Measurements from ENCODE around the gene CSHL1.

The CSHL1 gene

GRCh38 chr17:63930951-63931575, 20.0 kb upstream of the CSHL1 start:
- Histone ChIP-seq H3K9me3 (ENCODE audit: severe bottlenecking) (no peaks in the 10 kb centered on the region), H3K4me3 (ENCODE audit: low read depth, low read length) (no peak overlapping the region), H3K27ac (no peak overlapping the region), H3K27me3 (ENCODE audit: insufficient read depth, low read depth, severe bottlenecking) (no peaks in the 10 kb centered on the region), H3K36me3 (no peaks in the 10 kb centered on the region)
- no peak for TF ChIP-seq CTCF (IDR thresholded peaks at IDR 0.05; ENCODE audit: low read depth, low read length)
- no peak for DNase-seq

- no peak overlapping the region for H3K4me3 ChIP-seq (ENCODE audit: low read depth, low read length)
- no peak for TF ChIP-seq CTCF (IDR thresholded peaks at IDR 0.05; ENCODE audit: low read depth, low read length)
- H3K27ac ChIP-seq, result no peak overlapping the region
- H3K27me3 ChIP-seq (ENCODE audit: insufficient read depth, low read depth, severe bottlenecking), result no peaks in the 10 kb centered on the region
- H3K9me3 ChIP-seq (ENCODE audit: severe bottlenecking), result no peaks in the 10 kb centered on the region
- DNase-seq, result no peak
- H3K36me3 ChIP-seq, result no peaks in the 10 kb centered on the region
These were observed 19.1 kb upstream of the CSHL1 start for GRCh38 chr17:63929860-63930766.

GRCh38 chr17:63928966-63929695, 18.1 kb upstream of the CSHL1 start:
- no peak for TF ChIP-seq CTCF (IDR thresholded peaks at IDR 0.05; ENCODE audit: low read depth, low read length)
- Histone ChIP-seq H3K27me3 (ENCODE audit: insufficient read depth, low read depth, severe bottlenecking) (no peaks in the 10 kb centered on the region), H3K4me3 (ENCODE audit: low read depth, low read length) (no peak overlapping the region), H3K36me3 (no peaks in the 10 kb centered on the region), H3K27ac (no peak overlapping the region), H3K9me3 (ENCODE audit: severe bottlenecking) (no peaks in the 10 kb centered on the region)
- no peak for DNase-seq

- H3K27ac ChIP-seq, result no peak overlapping the region
- H3K36me3 ChIP-seq, result no peaks in the 10 kb centered on the region
- no peaks in the 10 kb centered on the region for H3K27me3 ChIP-seq (ENCODE audit: insufficient read depth, low read depth, severe bottlenecking)
- H3K4me3 ChIP-seq (ENCODE audit: low read depth, low read length), result no peak overlapping the region
- no peaks in the 10 kb centered on the region for H3K9me3 ChIP-seq (ENCODE audit: severe bottlenecking)
- DNase-seq, result no peak
- no peak for TF ChIP-seq CTCF (IDR thresholded peaks at IDR 0.05; ENCODE audit: low read depth, low read length)
These were observed 17.2 kb upstream of the CSHL1 start for GRCh38 chr17:63928172-63928666.

GRCh38 chr17:63927464-63928171, 16.6 kb upstream of the CSHL1 start:
- H3K4me3 ChIP-seq (ENCODE audit: low read depth, low read length), result no peak overlapping the region
- H3K9me3 ChIP-seq (ENCODE audit: severe bottlenecking), result no peaks in the 10 kb centered on the region
- DNase-seq, result no peak
- no peak for TF ChIP-seq CTCF (IDR thresholded peaks at IDR 0.05; ENCODE audit: low read depth, low read length)
- H3K27ac ChIP-seq, result no peak overlapping the region
- no peaks in the 10 kb centered on the region for H3K27me3 ChIP-seq (ENCODE audit: insufficient read depth, low read depth, severe bottlenecking)
- H3K36me3 ChIP-seq, result no peaks in the 10 kb centered on the region

Measured in WERI-Rb-1 (cell line).